Panc1 (cell line): ENCODE data around the gene DDX1. TPM values are rescaled to one million over a fixed set of nuclear protein-coding genes. Genes with fewer than 3 reads are reported as not detected.

Source experiments
- ATAC-seq: fragments of 200-7000 bp; cut with Tn5 transposase; 2 replicates; pipeline ENCODE4 v1.9.1; 2020; ENCODE audit warnings: mild to moderate bottlenecking, moderate library complexity
- BruUV-seq: library from RNA; stranded (reverse); fragments of 400-500 nt; replicated peaks from 2 replicates; lab custom pipeline; 2021; lab: Mats Ljungman, UMichigan
- CTCF ChIA-PET: fragments of 300-600 bp; sonication (Branson Sonifier 250); formaldehyde crosslinking; loops from one replicate; lab custom pipeline; 2022; ENCODE audit warnings: antibody characterized with exemption; lab: Charles Lee
- POLR2A ChIA-PET: fragments of 300-600 bp; sonication (Branson Sonifier 250); formaldehyde crosslinking; loops from one replicate; lab custom pipeline; 2022; ENCODE audit warnings: antibody characterized with exemption; lab: Charles Lee
- DNase-seq: peaks from one replicate; pipeline ENCODE4 v3.0.0-alpha.2; 2010; ENCODE audit warnings: low read depth, low spot score
- H3K27ac ChIP-seq: 2 replicates; pipeline ENCODE4 v1.5.1; 2011; ENCODE audit warnings: mild to moderate bottlenecking, low read length, inconsistent platforms
- H3K27me3 ChIP-seq: fragments of 200-500 bp; sonication (Bioruptor generic); 2 replicates; pipeline ENCODE4 v1.6.0; 2014; ENCODE audit warnings: low read length, inconsistent platforms; ENCODE audit not compliant: control insufficient read depth, insufficient read depth
- H3K36me3 ChIP-seq: fragments of 200-500 bp; sonication (Bioruptor generic); 2 replicates; pipeline ENCODE4 v1.5.1; 2014; ENCODE audit warnings: inconsistent platforms, mild to moderate bottlenecking, low read length, moderate library complexity; ENCODE audit not compliant: control insufficient read depth, insufficient read depth
- H3K4me1 ChIP-seq: 2 replicates; pipeline ENCODE4 v1.5.1; 2011; ENCODE audit warnings: inconsistent platforms, mild to moderate bottlenecking, low read length, moderate library complexity; ENCODE audit not compliant: control insufficient read depth, insufficient read depth
- H3K4me3 ChIP-seq, 2 experiments: 2 replicates each; pipeline ENCODE4 v1.5.1; 2011 to 2012; ENCODE audit warnings: low read depth in 2 of 2, low read length in 2 of 2, mild to moderate bottlenecking in 2 of 2, inconsistent platforms in 1 of 2, moderate library complexity in 1 of 2
- H3K9me3 ChIP-seq: fragments of 200-500 bp; sonication (Bioruptor generic); 2 replicates; pipeline ENCODE4 v1.5.1; 2014; ENCODE audit warnings: low read depth, mild to moderate bottlenecking, inconsistent platforms, low read length, moderate library complexity; ENCODE audit not compliant: control insufficient read depth, insufficient read depth
- CTCF ChIP-seq: fragments of 450-650 bp; IDR thresholded peaks from 2 replicates; pipeline ENCODE4 v1.5.1; 2017; ENCODE audit warnings: mild to moderate bottlenecking
- POLR2AphosphoS5 ChIP-seq: IDR thresholded peaks from 2 replicates; pipeline ENCODE4 v1.6.1; 2012; ENCODE audit warnings: mild to moderate bottlenecking, low read depth, low read length, moderate library complexity
- SIN3A ChIP-seq: IDR thresholded peaks from 2 replicates; pipeline ENCODE4 v1.6.1; 2012; ENCODE audit warnings: low read depth, mild to moderate bottlenecking, low read length, moderate library complexity, borderline replicate concordance; ENCODE audit not compliant: insufficient read depth
- TCF7L2 ChIP-seq: IDR thresholded peaks from 2 replicates; pipeline ENCODE4 v1.6.1; 2011; ENCODE audit warnings: mild to moderate bottlenecking, low read depth, low read length, inconsistent platforms
- in situ Hi-C: cut with HindIII; loops from 2 replicates; pipeline ENCODE4 v1.10.0; 2016; ENCODE audit warnings: low sequenced_read_pairs, low pct_unique_long_range_greater_than_20kb
- intact Hi-C: fragments of 100-400 bp; cut with micrococcal nuclease; formaldehyde crosslinking; loops from one replicate; pipeline ENCODE4 v1.10.0; 2022; ENCODE audit not compliant: unreplicated experiment
- total RNA-seq: library from RNA; stranded (reverse); gene quantifications from one replicate; pipeline ENCODE4 v1.2.1, GENCODE V29; 2021; ENCODE audit not compliant: unreplicated experiment
- TF ChIP-seq, protein P1 (sequence below), 2 experiments: IDR thresholded peaks; 2 replicates each; pipeline ENCODE4 v1.6.1; 2011 to 2012; ENCODE audit warnings: low read depth in 2 of 2, control low read depth in 1 of 2, low read length in 1 of 2, mild to moderate bottlenecking in 1 of 2, moderate library complexity in 1 of 2; ENCODE audit not compliant: insufficient read depth in 1 of 2

Gene DDX1
- total RNA-seq, 1 experiment from 2014 or later: 102 TPM

DNA sequence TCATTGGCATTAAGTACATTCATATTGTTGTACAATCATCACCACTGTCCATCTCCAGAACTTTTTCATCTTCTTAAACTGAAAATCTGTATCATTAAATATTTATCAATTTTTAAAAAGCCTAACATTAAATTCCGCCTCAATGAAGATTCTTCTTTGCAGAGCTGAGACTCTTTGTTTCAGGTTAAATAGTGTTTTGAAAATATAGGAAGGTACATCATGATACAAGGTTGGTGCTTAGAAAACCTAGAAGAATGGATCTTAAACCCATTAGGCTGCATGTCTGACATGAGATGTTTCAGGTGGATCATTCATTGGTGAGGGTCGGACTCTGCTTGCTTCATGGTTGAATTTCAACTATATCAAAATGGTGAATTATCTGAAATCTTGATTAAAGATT lies 30.5 kb downstream of the DDX1 start:
- Histone ChIP-seq H3K4me3 (no peak overlapping the region), H3K4me1 (no peaks in the 10 kb centered on the region), H3K9me3 (no peaks in the 10 kb centered on the region), H3K27me3 (no peaks in the 10 kb centered on the region), H3K27ac (no peak overlapping the region), H3K36me3 (peaks cover 66% of the 10 kb centered on the region)
- DNase-seq (no peak), ATAC-seq (no peak)
- intact Hi-C loops (no loop called here), in situ Hi-C loops (no loop called here)
- TF ChIP-seq POLR2AphosphoS5 (no peak), CTCF (no peak), TCF7L2 (no peak), SIN3A (no peak)
- TF ChIP-seq, protein P1, sequence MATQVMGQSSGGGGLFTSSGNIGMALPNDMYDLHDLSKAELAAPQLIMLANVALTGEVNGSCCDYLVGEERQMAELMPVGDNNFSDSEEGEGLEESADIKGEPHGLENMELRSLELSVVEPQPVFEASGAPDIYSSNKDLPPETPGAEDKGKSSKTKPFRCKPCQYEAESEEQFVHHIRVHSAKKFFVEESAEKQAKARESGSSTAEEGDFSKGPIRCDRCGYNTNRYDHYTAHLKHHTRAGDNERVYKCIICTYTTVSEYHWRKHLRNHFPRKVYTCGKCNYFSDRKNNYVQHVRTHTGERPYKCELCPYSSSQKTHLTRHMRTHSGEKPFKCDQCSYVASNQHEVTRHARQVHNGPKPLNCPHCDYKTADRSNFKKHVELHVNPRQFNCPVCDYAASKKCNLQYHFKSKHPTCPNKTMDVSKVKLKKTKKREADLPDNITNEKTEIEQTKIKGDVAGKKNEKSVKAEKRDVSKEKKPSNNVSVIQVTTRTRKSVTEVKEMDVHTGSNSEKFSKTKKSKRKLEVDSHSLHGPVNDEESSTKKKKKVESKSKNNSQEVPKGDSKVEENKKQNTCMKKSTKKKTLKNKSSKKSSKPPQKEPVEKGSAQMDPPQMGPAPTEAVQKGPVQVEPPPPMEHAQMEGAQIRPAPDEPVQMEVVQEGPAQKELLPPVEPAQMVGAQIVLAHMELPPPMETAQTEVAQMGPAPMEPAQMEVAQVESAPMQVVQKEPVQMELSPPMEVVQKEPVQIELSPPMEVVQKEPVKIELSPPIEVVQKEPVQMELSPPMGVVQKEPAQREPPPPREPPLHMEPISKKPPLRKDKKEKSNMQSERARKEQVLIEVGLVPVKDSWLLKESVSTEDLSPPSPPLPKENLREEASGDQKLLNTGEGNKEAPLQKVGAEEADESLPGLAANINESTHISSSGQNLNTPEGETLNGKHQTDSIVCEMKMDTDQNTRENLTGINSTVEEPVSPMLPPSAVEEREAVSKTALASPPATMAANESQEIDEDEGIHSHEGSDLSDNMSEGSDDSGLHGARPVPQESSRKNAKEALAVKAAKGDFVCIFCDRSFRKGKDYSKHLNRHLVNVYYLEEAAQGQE (IDR thresholded peaks at IDR 0.05; ENCODE audit: insufficient read depth in 1 of 2, low read depth in 2 of 2, low read length in 1 of 2): no peak
- CTCF ChIA-PET: no interaction called here
- no TSS peak for BruUV-seq
- POLR2A ChIA-PET: no interaction called here

DNA sequence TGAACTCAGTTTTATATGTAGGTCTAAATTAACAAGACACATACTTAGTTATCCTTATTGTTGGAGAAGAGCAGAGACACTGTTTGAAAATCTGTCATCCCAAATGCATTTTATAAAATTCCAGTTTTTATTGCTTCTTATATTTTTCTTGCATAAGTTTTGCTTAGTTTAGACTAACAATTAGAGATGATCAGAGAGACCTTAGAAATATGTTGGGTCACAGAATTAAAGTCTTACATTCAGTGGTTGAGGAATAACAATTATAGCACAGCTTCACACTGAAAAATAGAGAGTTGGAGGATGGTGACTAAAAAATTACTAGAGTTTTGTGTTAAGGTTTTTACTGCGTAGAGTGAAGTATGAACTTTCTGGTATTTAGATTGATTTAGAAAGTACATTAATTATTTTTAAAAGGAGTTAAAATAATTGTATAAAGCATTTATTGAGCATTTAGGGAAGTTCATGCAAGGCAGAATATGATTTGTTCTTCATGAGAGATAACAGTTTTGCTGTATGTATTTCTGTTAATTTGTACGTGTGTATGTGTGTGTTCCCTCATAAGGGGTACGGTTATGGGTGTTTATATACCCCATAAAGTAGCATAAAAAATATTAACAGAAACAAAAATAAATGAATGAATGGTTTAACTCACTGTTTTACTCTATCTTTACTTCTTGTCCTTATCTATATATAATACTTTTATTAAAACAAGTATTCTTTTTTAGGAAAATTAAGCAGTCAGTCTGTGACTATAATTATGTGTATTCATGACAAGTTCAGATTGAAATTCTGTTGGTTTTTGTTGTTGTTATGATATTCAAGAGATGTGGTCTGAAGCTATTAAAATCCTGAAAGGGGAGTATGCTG lies 31.2 kb downstream of the DDX1 start:
- DNase-seq (no peak), ATAC-seq (no peak)
- no peak for TF ChIP-seq TCF7L2
- TF ChIP-seq, protein P1 (IDR thresholded peaks at IDR 0.05; ENCODE audit: insufficient read depth in 1 of 2, low read depth in 2 of 2, low read length in 1 of 2): no peak
- TF ChIP-seq POLR2AphosphoS5: no peak
- no peak for TF ChIP-seq CTCF
- TF ChIP-seq SIN3A: no peak
- H3K4me3 ChIP-seq: no peak overlapping the region
- peaks cover 65% of the 10 kb centered on the region for H3K36me3 ChIP-seq
- no peak overlapping the region for H3K27ac ChIP-seq
- no peaks in the 10 kb centered on the region for H3K4me1 ChIP-seq
- no TSS peak for BruUV-seq
- ChIA-PET POLR2A (no interaction called here), CTCF (no interaction called here)
- intact Hi-C loops (no loop called here), in situ Hi-C loops (no loop called here)
- H3K9me3 ChIP-seq: no peaks in the 10 kb centered on the region
- H3K27me3 ChIP-seq: no peaks in the 10 kb centered on the region
